HG03025 (cell line): ENCODE results near the gene DPYD.

Experiments used
- ATAC-seq: cut with Tn5 transposase; IDR thresholded peaks from one replicate; pipeline ENCODE4 v1.9.1; 2021; ENCODE audit warnings: mild to moderate bottlenecking, moderate library complexity; ENCODE audit not compliant: unreplicated experiment, low FRiP score

Gene DPYD

DNA sequence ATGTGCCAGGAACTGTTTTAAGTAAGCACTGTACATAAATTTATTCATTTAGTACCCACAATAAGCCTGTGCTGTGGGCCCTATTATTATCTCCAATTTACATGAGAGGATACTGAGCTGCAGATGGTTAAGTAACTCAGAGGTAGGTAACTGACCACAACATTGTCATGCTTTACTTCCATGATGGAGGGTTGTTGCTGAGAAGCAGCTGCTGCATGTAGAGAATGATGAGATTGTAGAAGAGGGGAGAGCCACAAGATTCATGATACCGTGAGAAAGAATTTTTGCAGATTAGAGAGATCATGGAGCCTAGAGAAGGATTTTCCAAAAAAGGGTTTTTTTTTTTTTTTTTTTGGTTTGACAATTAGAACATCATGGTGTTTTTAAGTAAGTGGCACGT is 886.2 kb downstream of the DPYD start:
- no peak for ATAC-seq

DNA sequence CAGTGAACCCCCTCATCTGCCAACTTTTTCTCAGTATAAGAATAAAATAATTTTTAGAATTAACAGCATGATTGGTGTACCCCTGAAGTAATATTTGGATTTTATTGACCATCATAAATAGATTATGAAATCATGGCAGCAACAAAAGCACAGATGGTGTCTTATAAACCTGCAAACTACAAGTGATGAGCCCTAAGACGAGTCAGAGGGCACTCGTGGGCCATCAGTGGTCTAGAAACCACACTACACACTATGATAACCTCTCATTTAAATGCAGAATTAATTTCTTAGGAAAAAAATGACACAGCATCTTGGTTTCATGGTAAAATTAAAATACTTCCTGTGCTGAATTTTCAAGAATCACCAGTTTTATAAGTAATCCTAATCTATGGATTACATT is 886.9 kb downstream of the DPYD start:
- no peak for ATAC-seq
